ENCODE data around the gene PRPF4. TPM values are rescaled to one million over a fixed set of nuclear protein-coding genes. Genes with fewer than 3 reads are reported as not detected.

PRPF4 gene
- total RNA-seq, 2 donors from 2014 or later, result 5.6 to 10.1 TPM

DNA sequence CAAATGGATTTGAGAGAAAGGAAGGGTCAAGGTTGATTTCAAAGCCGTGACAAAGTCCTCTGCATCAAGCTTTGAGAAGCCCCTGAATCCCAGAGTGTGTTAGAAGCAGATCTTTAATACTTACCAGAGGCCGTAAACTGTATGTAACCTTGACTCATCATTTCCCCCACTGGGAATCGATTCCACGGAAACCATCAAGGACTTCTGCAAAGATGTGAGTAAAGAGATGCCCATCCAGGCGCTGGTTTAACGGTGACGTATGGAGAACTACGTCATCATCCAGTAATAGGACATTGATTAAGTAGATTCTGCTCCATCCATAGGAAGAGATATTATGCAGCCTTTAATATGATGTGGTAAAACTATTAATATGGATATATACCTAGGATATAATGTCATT is 26.1 kb downstream of the PRPF4 start:
- Histone ChIP-seq H3K9me3 (no peaks in the 10 kb centered on the region), H3K4me1 (peaks cover 8% of the 10 kb centered on the region), H3K4me3 (no peak overlapping the region), H3K27me3 (no peaks in the 10 kb centered on the region), H3K27ac (no peak overlapping the region), H3K36me3 (replicated peaks in 1 of 2; ENCODE audit: insufficient read depth in 1 of 2, low read depth in 2 of 2) (no peaks in the 10 kb centered on the region)
- ATAC-seq, result no peak
- TF ChIP-seq, protein P1, sequence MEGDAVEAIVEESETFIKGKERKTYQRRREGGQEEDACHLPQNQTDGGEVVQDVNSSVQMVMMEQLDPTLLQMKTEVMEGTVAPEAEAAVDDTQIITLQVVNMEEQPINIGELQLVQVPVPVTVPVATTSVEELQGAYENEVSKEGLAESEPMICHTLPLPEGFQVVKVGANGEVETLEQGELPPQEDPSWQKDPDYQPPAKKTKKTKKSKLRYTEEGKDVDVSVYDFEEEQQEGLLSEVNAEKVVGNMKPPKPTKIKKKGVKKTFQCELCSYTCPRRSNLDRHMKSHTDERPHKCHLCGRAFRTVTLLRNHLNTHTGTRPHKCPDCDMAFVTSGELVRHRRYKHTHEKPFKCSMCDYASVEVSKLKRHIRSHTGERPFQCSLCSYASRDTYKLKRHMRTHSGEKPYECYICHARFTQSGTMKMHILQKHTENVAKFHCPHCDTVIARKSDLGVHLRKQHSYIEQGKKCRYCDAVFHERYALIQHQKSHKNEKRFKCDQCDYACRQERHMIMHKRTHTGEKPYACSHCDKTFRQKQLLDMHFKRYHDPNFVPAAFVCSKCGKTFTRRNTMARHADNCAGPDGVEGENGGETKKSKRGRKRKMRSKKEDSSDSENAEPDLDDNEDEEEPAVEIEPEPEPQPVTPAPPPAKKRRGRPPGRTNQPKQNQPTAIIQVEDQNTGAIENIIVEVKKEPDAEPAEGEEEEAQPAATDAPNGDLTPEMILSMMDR (IDR thresholded peaks at IDR 0.05), result no peak
- no peak for TF ChIP-seq POLR2A (IDR thresholded peaks at IDR 0.05)
- DNase-seq, result no peak
- intact Hi-C loops (cut with DNase I), result no loop called here
- 69 to 83% methylated on average over 8 of the region's 8 CpGs for WGBS, 2 donors

DNA sequence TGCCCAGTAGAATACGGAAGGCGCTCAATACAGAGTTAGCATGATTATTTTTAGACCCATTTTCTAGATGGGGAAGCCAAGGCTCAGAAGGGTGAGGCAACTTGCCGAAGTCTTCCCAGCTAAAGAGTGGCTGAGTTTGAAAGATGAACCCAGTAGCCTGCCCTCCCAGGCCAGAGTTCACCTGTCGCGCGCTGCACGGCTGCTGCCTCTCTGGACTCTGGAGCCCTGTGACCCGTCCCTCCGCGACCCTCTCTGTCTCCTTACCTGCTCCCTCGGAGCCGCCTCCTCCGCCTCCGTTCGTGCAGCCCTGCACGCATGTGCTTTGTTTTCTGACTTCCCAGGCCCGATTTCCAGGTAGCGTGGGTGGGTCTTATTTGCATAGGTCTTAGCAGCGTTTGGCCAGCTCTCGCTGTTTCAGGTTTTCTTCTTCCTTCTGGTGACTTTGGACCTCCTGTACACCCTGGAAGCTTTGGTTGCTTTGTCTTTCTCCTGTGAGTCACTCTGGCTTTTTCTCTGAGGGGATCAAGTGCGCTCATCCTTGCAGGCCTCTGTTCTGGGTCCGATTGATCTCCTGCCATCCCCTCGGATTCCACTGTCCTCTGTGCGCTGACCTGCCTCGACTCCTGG is 27.4 kb downstream of the PRPF4 start, which contains the start of gene RNF183:
Gene RNF183, minus strand, starts transcription at position 585 of the 627 bp plus-strand sequence. CDS start 5,192 bp downstream, outside the sequence.
- Histone ChIP-seq H3K9me3 (no peaks in the 10 kb centered on the region), H3K36me3 (replicated peaks in 1 of 2; ENCODE audit: insufficient read depth in 1 of 2, low read depth in 2 of 2) (no peaks in the 10 kb centered on the region), H3K4me3 (no peak within 1 kb of the TSS), H3K4me1 (peaks cover 8% of the 10 kb centered on the region), H3K27ac (no peak within 1 kb of the TSS), H3K27me3 (no peaks in the 10 kb centered on the region)
- 55 to 68% methylated on average over 25 of the region's 25 CpGs for WGBS, 2 donors
- intact Hi-C loops (cut with DNase I), result no loop called here
- no peak for TF ChIP-seq POLR2A (IDR thresholded peaks at IDR 0.05)
- TF ChIP-seq, protein P1 (IDR thresholded peaks at IDR 0.05), result no peak
- DNase-seq (no peak), ATAC-seq (no peak)

DNA sequence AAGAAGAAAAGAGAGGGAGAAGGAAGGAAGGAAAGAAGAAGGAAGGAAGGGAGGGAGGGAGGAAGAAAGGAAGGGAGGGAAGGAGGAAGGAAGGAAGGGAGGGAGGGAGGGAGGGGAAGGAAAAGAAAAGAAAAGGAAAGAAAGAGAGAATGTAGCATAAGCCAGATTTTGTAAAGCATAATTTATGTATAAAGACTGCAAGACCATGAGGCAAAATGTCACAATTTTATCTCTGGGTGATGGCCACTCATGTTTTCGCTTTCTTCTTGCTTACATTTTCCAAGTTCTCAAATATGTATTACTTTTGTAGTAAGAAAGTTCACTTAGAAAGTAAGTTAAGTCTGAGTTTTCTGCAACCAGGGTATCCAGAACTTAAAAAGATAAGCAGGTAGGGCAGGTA is 31.1 kb downstream of the PRPF4 start:
- Histone ChIP-seq H3K4me1 (no peaks in the 10 kb centered on the region), H3K27me3 (no peaks in the 10 kb centered on the region), H3K36me3 (replicated peaks in 1 of 2; ENCODE audit: insufficient read depth in 1 of 2, low read depth in 2 of 2) (no peaks in the 10 kb centered on the region), H3K9me3 (no peaks in the 10 kb centered on the region), H3K4me3 (no peak overlapping the region), H3K27ac (no peak overlapping the region)
- ATAC-seq (no peak), DNase-seq (no peak)
- intact Hi-C loops (cut with DNase I), result no loop called here
- WGBS, 2 donors, result 54 to 78% methylated on average over 1 of the region's 1 CpG
- TF ChIP-seq POLR2A (IDR thresholded peaks at IDR 0.05), result no peak
- TF ChIP-seq, protein P1 (IDR thresholded peaks at IDR 0.05), result no peak

DNA sequence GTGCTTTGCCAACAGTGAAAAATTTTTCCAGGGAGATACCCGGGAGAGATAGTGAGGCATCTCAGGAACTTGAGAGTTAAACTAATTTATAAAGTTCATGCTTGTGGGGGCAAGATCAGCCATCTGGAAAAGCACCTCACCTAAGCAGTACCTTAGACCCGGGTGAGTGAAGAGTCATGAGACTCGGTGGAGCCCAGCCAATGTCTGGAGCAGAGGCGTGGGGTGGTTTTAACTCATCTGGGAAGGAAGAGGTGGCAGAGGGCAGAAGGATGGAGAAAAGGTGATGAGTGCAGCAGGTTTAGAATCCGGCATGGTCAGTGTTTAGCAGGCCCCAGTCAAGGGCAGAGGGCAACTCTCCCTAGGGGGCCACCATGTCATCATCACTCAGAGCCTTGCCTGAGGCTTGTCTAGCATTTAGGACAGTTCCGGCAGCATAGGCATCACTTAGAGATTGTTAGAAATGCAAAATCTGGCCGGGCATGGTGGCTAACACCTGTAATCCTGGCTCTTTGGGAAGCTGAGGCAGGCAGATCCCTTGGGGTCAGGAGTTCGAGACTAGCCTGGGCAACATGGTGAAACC is 32.0 kb downstream of the PRPF4 start:
- intact Hi-C loops (cut with DNase I), result no loop called here
- DNase-seq (no peak), ATAC-seq (no peak)
- H3K4me1 ChIP-seq, result no peaks in the 10 kb centered on the region
- H3K27me3 ChIP-seq, result no peaks in the 10 kb centered on the region
- WGBS, 2 donors, result 51 to 53% methylated on average over 7 to 8 of the region's 8 CpGs
- no peaks in the 10 kb centered on the region for H3K9me3 ChIP-seq
- no peaks in the 10 kb centered on the region for H3K36me3 ChIP-seq (replicated peaks in 1 of 2; ENCODE audit: insufficient read depth in 1 of 2, low read depth in 2 of 2)
- no peak overlapping the region for H3K4me3 ChIP-seq
- no peak for TF ChIP-seq POLR2A (IDR thresholded peaks at IDR 0.05)
- TF ChIP-seq, protein P1 (IDR thresholded peaks at IDR 0.05), result no peak
- H3K27ac ChIP-seq, result no peak overlapping the region
